Lung (tissue), 12 donors: ENCODE data around the gene ACER2. TPM values are rescaled to one million over a fixed set of nuclear protein-coding genes. Genes with fewer than 3 reads are reported as not detected.
A peak's percentile ranks its signal among the peaks of the same experiment; 100 is the strongest.

ENCODE experiments used
- ATAC-seq: fragments of 200-7000 bp; cut with Tn5 transposase; one replicate; pipeline ENCODE4 v1.9.1; 2020; ENCODE audit warnings: moderate number of reproducible peaks; ENCODE audit not compliant: insufficient read depth, low FRiP score
- DNase-seq, 3 donors: peaks; one replicate each; pipeline ENCODE4 v3.0.0-alpha.2; 2013 to 2017
- H3K27ac ChIP-seq, 2 donors: one replicate each; pipeline ENCODE4 v1.5.1; 2013; ENCODE audit warnings: mild to moderate bottlenecking in 2 of 2, moderate library complexity in 2 of 2, control low read depth in 1 of 2, inconsistent platforms in 1 of 2, low read depth in 1 of 2, low read length in 1 of 2
- H3K27me3 ChIP-seq, 3 donors: one replicate each; pipeline ENCODE4 v1.5.1; 2013; ENCODE audit warnings: low read length in 2 of 3; ENCODE audit not compliant: control insufficient read depth in 3 of 3, insufficient read depth in 3 of 3
- H3K36me3 ChIP-seq, 4 donors: one replicate each; pipeline ENCODE4 v1.5.1; 2013; ENCODE audit warnings: low read length in 4 of 4, mild to moderate bottlenecking in 1 of 4, moderate library complexity in 1 of 4; ENCODE audit not compliant: control insufficient read depth in 4 of 4, insufficient read depth in 4 of 4
- H3K4me1 ChIP-seq, 5 donors: one replicate each; pipeline ENCODE4 v1.5.1; 2013; ENCODE audit warnings: low read length in 5 of 5, mild to moderate bottlenecking in 2 of 5, moderate library complexity in 1 of 5; ENCODE audit not compliant: control insufficient read depth in 5 of 5, insufficient read depth in 5 of 5
- H3K4me3 ChIP-seq: one replicate; pipeline ENCODE4 v1.5.1; 2013; ENCODE audit warnings: mild to moderate bottlenecking, control low read depth, moderate library complexity
- H3K9ac ChIP-seq, 2 donors: one replicate each; pipeline ENCODE4 v1.5.1; 2013; ENCODE audit warnings: low read length in 2 of 2, control low read depth in 1 of 2; ENCODE audit not compliant: insufficient read depth in 1 of 2
- H3K9me3 ChIP-seq, 4 donors: one replicate each; pipeline ENCODE4 v1.5.1; 2013; ENCODE audit warnings: low read length in 3 of 4, mild to moderate bottlenecking in 1 of 4, moderate library complexity in 1 of 4; ENCODE audit not compliant: control insufficient read depth in 4 of 4, insufficient read depth in 3 of 4
- WGBS, 2 donors: extraction: QIAGEN DNeasy Blood & Tissue Kit; methylation state at CpG; one replicate each; pipeline ENCODE4 v1.1.7; 2013; 5-methylcytosine and 5-hydroxymethylcytosine counted together
- polyA plus RNA-seq, 2 donors: library from polyadenylated mRNA; stranded (reverse); fragments of 200-250 nt; gene quantifications; one replicate each; pipeline ENCODE4 v1.2.1, GENCODE V29; 2013
- total RNA-seq, 2 donors: library from RNA; depleted of rRNA in 1 of 2; stranded (reverse); fragments of >200 nt in 1 of 2; gene quantifications; one replicate each; pipeline ENCODE4 v1.2.1, GENCODE V29; 2014 to 2021
- TF ChIP-seq, protein P1 (sequence below): IDR thresholded peaks from 2 replicates; pipeline ENCODE4 v1.5.1; 2012; ENCODE audit warnings: mild to moderate bottlenecking; ENCODE audit errors: control extremely low read depth, extremely low read depth
- donor health status: control.
- donor health status: control.
- donor health status: Bipolar disorder and iron deficiency.
- donor health status: healthy.
- donor health status: DM: yes; HTN: yes; CAD: no.

ACER2 gene
- total and polyA plus RNA-seq, 4 donors: 0.30 to 4.9 (median 2.8) TPM

DNA sequence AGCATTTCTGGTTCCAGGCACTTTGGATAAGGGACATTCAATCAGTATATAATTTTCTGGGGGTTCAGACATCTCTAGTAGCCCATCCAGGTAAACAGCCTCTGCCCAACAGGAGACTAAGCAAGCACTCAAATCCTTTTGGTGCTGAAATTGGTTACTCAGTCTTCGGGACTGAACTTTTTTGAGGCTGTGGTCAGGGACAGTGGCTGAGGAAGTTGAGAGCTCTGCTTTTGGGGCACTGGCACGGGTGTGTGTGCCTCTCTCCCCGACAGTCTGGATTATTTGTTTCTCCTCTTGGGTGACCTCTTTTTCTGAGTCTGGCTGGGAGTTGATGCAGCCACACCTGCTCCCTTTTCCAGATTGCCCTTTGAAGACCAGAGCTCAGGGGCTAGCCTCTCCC, 47.6 kb downstream of the ACER2 start:
- ATAC-seq: no peak
- H3K27ac ChIP-seq: no peak overlapping the region
- no peak overlapping the region for H3K4me3 ChIP-seq
- H3K9me3 ChIP-seq: no peaks in the 10 kb centered on the region
- H3K36me3 ChIP-seq: peaks cover 0 to 3% (median 0%) of the 10 kb centered on the region in 4 donors
- 23 to 34% methylated on average over 3 of the region's 3 CpGs for WGBS, 2 donors
- no peak for DNase-seq
- no peaks in the 10 kb centered on the region for H3K27me3 ChIP-seq
- H3K9ac ChIP-seq: no peak overlapping the region
- H3K4me1 ChIP-seq: peaks cover 0 to 9% (median 0%) of the 10 kb centered on the region in 5 donors
- TF ChIP-seq, protein P1, sequence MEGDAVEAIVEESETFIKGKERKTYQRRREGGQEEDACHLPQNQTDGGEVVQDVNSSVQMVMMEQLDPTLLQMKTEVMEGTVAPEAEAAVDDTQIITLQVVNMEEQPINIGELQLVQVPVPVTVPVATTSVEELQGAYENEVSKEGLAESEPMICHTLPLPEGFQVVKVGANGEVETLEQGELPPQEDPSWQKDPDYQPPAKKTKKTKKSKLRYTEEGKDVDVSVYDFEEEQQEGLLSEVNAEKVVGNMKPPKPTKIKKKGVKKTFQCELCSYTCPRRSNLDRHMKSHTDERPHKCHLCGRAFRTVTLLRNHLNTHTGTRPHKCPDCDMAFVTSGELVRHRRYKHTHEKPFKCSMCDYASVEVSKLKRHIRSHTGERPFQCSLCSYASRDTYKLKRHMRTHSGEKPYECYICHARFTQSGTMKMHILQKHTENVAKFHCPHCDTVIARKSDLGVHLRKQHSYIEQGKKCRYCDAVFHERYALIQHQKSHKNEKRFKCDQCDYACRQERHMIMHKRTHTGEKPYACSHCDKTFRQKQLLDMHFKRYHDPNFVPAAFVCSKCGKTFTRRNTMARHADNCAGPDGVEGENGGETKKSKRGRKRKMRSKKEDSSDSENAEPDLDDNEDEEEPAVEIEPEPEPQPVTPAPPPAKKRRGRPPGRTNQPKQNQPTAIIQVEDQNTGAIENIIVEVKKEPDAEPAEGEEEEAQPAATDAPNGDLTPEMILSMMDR: no peak

DNA sequence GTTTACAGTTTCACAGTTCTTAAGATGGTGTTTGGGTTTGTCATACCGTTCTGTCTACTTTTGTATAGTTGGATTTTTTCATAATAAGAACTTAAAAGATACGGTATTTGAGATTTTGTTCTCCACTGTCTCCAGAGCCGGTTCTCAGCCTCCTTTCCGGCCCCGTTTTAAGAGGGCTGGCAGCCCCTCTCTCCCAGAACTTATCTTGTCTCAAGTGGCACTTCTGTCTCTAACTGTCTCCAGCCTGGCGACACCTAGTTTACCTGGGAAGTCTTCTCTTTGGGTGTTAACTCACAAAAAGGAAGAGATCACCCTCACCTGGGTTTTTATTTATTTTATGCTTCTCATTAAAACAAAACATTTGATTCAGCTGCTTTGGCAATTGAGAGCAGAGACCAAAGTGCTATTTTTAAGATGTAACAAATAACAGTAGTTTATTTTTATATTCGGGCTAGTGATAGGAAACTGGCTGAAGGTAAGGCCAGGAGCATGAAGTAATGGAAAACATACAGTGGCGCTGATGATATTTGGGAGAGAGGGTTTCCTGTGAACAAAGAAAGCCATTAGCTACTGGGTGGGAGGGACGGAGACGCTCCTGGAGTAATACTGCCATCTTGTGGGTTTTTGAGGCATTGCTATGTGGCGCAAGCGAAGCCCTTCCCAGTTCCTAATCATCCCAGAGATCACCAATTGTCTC, 48.3 kb downstream of the ACER2 start:
- Histone ChIP-seq H3K9ac (no peak overlapping the region), H3K27ac (no peak overlapping the region), H3K4me1 (peaks cover 0 to 9% (median 0%) of the 10 kb centered on the region in 5 donors), H3K4me3 (no peak overlapping the region), H3K9me3 (no peaks in the 10 kb centered on the region), H3K36me3 (no peaks in the 10 kb centered on the region), H3K27me3 (no peaks in the 10 kb centered on the region)
- DNase-seq (peak; percentile 80 to 92 (median 89)), ATAC-seq (peak; percentile 94)
- TF ChIP-seq, protein P1: peak; percentile 95
- WGBS, 2 donors: 28 to 40% methylated on average over 12 of the region's 12 CpGs

DNA sequence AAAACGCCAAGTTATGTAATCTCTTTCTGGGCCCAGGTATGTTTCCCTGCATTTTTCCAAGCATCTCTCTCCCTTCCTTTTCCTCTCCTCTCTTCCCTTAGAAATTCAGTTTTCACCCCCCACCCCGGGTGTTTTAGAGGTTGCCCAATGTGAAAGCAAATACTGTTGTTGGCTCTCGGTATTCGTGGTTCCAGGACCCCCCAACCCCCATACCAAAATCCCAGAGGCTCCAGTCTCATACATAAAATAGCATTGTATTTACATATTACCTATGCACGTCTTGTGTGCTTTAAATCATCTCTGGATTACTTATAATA, 48.8 kb downstream of the ACER2 start:
- peaks cover 0 to 9% (median 0%) of the 10 kb centered on the region in 5 donors for H3K4me1 ChIP-seq
- no peak overlapping the region for H3K4me3 ChIP-seq
- TF ChIP-seq, protein P1: no peak
- H3K27me3 ChIP-seq: no peaks in the 10 kb centered on the region
- ATAC-seq: no peak
- no peak for DNase-seq
- H3K9ac ChIP-seq: no peak overlapping the region
- H3K27ac ChIP-seq: no peak overlapping the region
- H3K9me3 ChIP-seq: no peaks in the 10 kb centered on the region
- no peaks in the 10 kb centered on the region for H3K36me3 ChIP-seq
- WGBS, 2 donors: 18 to 24% methylated on average over 5 of the region's 5 CpGs

DNA sequence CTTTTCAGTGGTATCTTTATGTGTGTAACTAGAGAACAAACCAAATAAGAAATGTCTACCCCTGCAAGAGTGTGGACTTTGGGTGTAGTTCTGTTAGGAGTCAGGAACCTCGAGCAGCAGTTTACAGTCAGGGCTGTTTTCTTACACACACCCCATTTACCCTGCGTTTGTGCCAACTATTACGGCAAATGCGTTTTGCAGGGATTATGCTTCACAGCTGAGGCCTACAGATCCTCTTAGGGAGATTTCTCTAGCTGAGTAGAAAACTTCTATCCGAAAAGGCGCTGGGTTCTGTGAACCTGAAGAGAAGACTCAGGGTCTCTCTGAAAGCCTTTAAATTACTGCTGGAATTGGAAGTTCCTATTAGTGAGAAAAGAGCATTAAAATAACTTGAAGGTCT, 51.4 kb downstream of the ACER2 start:
- ATAC-seq: no peak
- WGBS, 2 donors: 79 to 92% methylated on average over 6 of the region's 6 CpGs
- TF ChIP-seq, protein P1: no peak
- peaks cover 0 to 11% (median 0%) of the 10 kb centered on the region in 5 donors for H3K4me1 ChIP-seq
- no peak overlapping the region for H3K27ac ChIP-seq
- no peaks in the 10 kb centered on the region for H3K36me3 ChIP-seq
- no peaks in the 10 kb centered on the region for H3K27me3 ChIP-seq
- no peak overlapping the region for H3K4me3 ChIP-seq
- no peaks in the 10 kb centered on the region for H3K9me3 ChIP-seq
- H3K9ac ChIP-seq: no peak overlapping the region
- peak in 2 of 3 donors; percentile 27 to 54 for DNase-seq
